ENCODE results near the gene SLC22A25.
"Not testable (repeated sequence)": the region's sequence is repeated elsewhere in the genome, so short reads cannot be mapped to it uniquely, and the experiment has no call there.

Gene SLC22A25

DNA sequence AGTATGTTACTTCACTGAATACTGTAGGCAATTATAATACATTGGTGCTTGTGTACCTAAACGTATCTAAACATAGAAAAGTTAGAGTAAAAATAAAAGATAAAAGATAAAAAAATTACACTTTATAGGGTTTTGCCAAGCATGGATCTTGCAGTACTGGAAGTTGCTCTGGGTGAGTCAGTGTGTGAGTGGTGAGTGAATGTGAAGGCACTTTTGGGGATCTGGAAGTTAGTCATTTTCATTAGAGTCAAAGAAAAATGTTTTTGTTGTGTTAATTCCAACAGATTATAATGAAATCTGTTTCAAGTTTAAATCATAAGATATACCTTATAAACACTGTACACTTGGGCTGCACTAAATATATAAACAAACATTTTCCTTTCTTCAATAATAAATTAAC lies 3.3 kb downstream of the SLC22A25 start:
- Histone ChIP-seq H3K4me3 (ENCODE audit: low read length) (no peak overlapping the region), H4K5ac (ENCODE audit: low read length) (no peak overlapping the region), H3K27me3 (ENCODE audit: insufficient read depth, low read length, poor library complexity) (no peaks in the 10 kb centered on the region), H3K56ac (ENCODE audit: low read length) (no peak overlapping the region), H3K27ac (ENCODE audit: low read depth, low read length) (no peak overlapping the region), H2BK15ac (replicated peaks; ENCODE audit: low read depth) (no peak overlapping the region), H3K79me2 (ENCODE audit: control insufficient read depth, insufficient read depth, low read length) (no peaks in the 10 kb centered on the region), H2BK120ac (ENCODE audit: low read depth, low read length) (no peak overlapping the region), H2BK5ac (ENCODE audit: low read length) (no peak overlapping the region), H3K9ac (ENCODE audit: low read length) (no peak overlapping the region), H2AK5ac (ENCODE audit: low read length) (no peak overlapping the region), H3K18ac (ENCODE audit: low read length) (no peak overlapping the region), H3K23ac (ENCODE audit: low read length) (no peak overlapping the region), H4K8ac (ENCODE audit: low read depth, low read length) (no peak overlapping the region), H3K4ac (ENCODE audit: low read depth, low read length) (no peak overlapping the region), H3K4me2 (ENCODE audit: low read length) (no peak overlapping the region), H3K36me3 (ENCODE audit: control insufficient read depth, insufficient read depth, low read length) (no peaks in the 10 kb centered on the region), H3K4me1 (ENCODE audit: control insufficient read depth, low read depth, low read length) (no peaks in the 10 kb centered on the region), H3K79me1 (ENCODE audit: low read length) (no peaks in the 10 kb centered on the region)
- no peak for DNase-seq
- no CpG with 5 or more reads among the region's 1 CpG for WGBS (ENCODE audit: extremely low coverage, insufficient coverage, low lambda C conversion rate)

DNA sequence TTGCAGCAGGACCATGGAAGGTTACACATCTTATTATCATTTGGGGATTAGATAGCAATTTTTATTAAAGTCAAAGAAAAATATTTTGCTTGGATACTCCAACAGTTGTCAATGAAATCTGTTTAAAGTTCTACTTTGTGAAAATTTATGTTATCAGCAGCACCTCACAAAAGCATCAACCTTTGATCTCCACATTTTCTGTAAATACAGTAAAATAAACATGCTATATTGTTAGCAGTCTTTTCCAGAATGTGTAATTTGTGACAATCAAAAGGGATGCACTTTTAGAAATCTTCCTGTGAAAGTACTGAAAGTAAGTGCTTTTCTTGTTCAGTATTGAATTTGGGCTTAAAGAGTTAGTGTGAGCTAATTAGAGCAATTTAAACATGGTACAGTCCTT lies 4.1 kb downstream of the SLC22A25 start:
- DNase-seq: no peak
- Histone ChIP-seq H2AK5ac (ENCODE audit: low read length) (no peak overlapping the region), H3K4ac (ENCODE audit: low read depth, low read length) (no peak overlapping the region), H3K18ac (ENCODE audit: low read length) (no peak overlapping the region), H2BK120ac (ENCODE audit: low read depth, low read length) (no peak overlapping the region), H2BK15ac (replicated peaks; ENCODE audit: low read depth) (no peak overlapping the region), H3K56ac (ENCODE audit: low read length) (no peak overlapping the region), H3K36me3 (ENCODE audit: control insufficient read depth, insufficient read depth, low read length) (no peaks in the 10 kb centered on the region), H3K4me1 (ENCODE audit: control insufficient read depth, low read depth, low read length) (no peaks in the 10 kb centered on the region), H2BK5ac (ENCODE audit: low read length) (no peak overlapping the region), H3K9ac (ENCODE audit: low read length) (no peak overlapping the region), H4K8ac (ENCODE audit: low read depth, low read length) (no peak overlapping the region), H4K5ac (ENCODE audit: low read length) (no peak overlapping the region), H3K23ac (ENCODE audit: low read length) (no peak overlapping the region), H3K27ac (ENCODE audit: low read depth, low read length) (no peak overlapping the region), H3K27me3 (ENCODE audit: insufficient read depth, low read length, poor library complexity) (no peaks in the 10 kb centered on the region), H3K4me2 (ENCODE audit: low read length) (no peak overlapping the region), H3K79me2 (ENCODE audit: control insufficient read depth, insufficient read depth, low read length) (no peaks in the 10 kb centered on the region), H3K79me1 (ENCODE audit: low read length) (no peaks in the 10 kb centered on the region), H3K4me3 (ENCODE audit: low read length) (no peak overlapping the region)

DNA sequence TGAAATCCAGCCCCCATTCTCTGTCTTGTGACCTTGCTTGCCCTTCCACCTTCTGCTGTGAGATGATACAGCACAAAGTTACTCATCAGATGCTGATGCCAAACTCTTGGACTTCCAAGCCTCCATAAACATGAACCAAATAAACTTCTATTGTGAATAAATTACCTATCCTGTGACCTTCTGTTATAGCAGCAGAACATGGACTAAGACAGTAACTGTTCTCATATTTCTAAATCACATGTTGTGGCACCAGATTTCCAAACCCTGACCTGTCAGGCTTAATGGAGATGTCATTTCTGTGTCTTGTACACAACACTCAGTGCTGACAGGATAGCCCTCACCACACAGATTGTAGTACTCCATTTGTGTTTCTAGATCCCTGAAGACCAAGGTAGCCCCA lies 6.0 kb downstream of the SLC22A25 start:
- H2BK15ac ChIP-seq (replicated peaks; ENCODE audit: low read depth): no peak overlapping the region
- H2BK5ac ChIP-seq (ENCODE audit: low read length): no peak overlapping the region
- H2BK120ac ChIP-seq (ENCODE audit: low read depth, low read length): no peak overlapping the region
- H3K23ac ChIP-seq (ENCODE audit: low read length): no peak overlapping the region
- H2AK5ac ChIP-seq (ENCODE audit: low read length): no peak overlapping the region
- no peak overlapping the region for H3K27ac ChIP-seq (ENCODE audit: low read depth, low read length)
- H3K4me1 ChIP-seq (ENCODE audit: control insufficient read depth, low read depth, low read length): no peaks in the 10 kb centered on the region
- no peak for DNase-seq
- H3K36me3 ChIP-seq (ENCODE audit: control insufficient read depth, insufficient read depth, low read length): no peaks in the 10 kb centered on the region
- no peak overlapping the region for H4K5ac ChIP-seq (ENCODE audit: low read length)
- H3K79me1 ChIP-seq (ENCODE audit: low read length): no peaks in the 10 kb centered on the region
- H3K18ac ChIP-seq (ENCODE audit: low read length): no peak overlapping the region
- no peak overlapping the region for H4K8ac ChIP-seq (ENCODE audit: low read depth, low read length)
- H3K9ac ChIP-seq (ENCODE audit: low read length): no peak overlapping the region
- no peaks in the 10 kb centered on the region for H3K27me3 ChIP-seq (ENCODE audit: insufficient read depth, low read length, poor library complexity)
- H3K4ac ChIP-seq (ENCODE audit: low read depth, low read length): no peak overlapping the region
- no peak overlapping the region for H3K4me3 ChIP-seq (ENCODE audit: low read length)
- H3K4me2 ChIP-seq (ENCODE audit: low read length): no peak overlapping the region
- H3K79me2 ChIP-seq (ENCODE audit: control insufficient read depth, insufficient read depth, low read length): no peaks in the 10 kb centered on the region
- H3K56ac ChIP-seq (ENCODE audit: low read length): no peak overlapping the region

DNA sequence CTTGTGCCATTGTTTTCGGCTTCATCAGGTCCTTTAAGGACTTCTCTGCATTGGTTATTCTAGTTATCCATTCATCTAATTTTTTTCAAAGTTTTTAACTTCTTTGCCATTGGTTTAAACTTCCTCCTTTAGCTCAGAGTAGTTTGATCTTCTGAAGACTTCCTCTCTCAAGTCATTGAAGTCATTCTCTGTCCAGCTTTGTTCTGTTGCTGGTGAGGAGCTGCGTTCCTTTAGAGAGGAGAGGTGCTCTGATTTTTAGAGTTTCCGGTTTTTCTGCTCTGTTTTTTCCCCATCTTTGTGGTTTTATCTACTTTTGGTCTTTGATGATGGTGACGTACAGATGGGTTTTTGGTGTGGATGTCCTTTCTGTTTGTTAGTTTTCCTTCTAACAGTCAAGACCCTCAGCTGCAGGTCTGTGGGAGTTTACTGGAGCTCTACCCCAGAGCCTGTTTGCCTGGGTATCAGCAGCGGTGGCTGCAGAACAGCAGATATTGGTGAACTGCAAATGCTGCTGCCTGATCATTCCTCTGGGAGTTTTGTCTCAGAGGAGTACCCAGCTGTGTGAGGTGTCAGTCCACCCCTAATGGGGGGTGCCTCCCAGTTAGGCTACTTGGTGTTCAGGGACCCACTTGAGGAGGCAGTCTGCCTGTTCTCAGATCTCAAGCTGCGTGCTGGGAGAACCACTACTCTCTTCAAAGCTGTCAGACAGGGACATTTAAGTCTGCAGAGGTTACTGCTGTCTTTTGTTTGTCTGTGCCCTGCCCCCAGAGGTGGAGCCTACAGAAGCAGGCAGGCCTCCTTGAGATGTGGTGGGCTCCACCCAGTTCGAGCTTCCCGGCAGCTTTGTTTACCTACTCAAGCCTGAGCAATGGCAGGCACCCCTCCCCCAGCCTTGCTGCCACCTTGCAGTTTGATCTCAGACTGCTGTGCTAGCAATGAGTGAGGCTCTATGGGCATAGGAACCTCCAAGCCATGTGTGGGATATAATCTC lies 7.6 kb downstream of the SLC22A25 start:
- not testable (repeated sequence) for H2BK15ac ChIP-seq (replicated peaks; ENCODE audit: low read depth); H3K36me3 ChIP-seq (ENCODE audit: control insufficient read depth, insufficient read depth, low read length); H3K79me1 ChIP-seq (ENCODE audit: low read length); H2AK5ac ChIP-seq (ENCODE audit: low read length); H4K8ac ChIP-seq (ENCODE audit: low read depth, low read length); H3K4me1 ChIP-seq (ENCODE audit: control insufficient read depth, low read depth, low read length); H2BK5ac ChIP-seq (ENCODE audit: low read length); H3K9ac ChIP-seq (ENCODE audit: low read length); H3K4me2 ChIP-seq (ENCODE audit: low read length); H3K79me2 ChIP-seq (ENCODE audit: control insufficient read depth, insufficient read depth, low read length); DNase-seq; H3K4me3 ChIP-seq (ENCODE audit: low read length); H2BK120ac ChIP-seq (ENCODE audit: low read depth, low read length); H4K5ac ChIP-seq (ENCODE audit: low read length); H3K4ac ChIP-seq (ENCODE audit: low read depth, low read length); H3K56ac ChIP-seq (ENCODE audit: low read length); H3K18ac ChIP-seq (ENCODE audit: low read length); H3K27me3 ChIP-seq (ENCODE audit: insufficient read depth, low read length, poor library complexity); H3K23ac ChIP-seq (ENCODE audit: low read length); H3K27ac ChIP-seq (ENCODE audit: low read depth, low read length)
- no CpG with 5 or more reads among the region's 8 CpGs for WGBS (ENCODE audit: extremely low coverage, insufficient coverage, low lambda C conversion rate)

DNA sequence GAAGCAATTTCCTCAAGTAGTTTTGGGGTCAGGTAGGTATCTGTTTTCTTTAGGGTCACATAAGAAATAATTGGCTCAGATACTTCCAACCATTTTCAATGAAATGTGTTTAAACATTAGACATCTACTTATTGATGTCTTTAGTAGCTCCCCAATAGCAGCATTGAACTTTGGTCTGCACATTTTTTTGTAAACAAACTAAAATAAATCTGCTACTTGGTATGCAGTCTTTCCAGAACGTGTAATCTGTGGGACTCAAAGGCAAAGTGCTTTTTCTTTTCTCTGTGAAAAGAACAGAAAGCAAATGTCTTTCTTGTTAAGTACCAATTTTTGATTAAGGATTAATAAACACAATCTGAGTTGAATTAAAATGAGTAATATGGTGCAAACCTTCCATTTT lies 13.6 kb downstream of the SLC22A25 start:
- no peak overlapping the region for H4K8ac ChIP-seq (ENCODE audit: low read depth, low read length)
- H3K56ac ChIP-seq (ENCODE audit: low read length): no peak overlapping the region
- no peaks in the 10 kb centered on the region for H3K4me1 ChIP-seq (ENCODE audit: control insufficient read depth, low read depth, low read length)
- H3K27ac ChIP-seq (ENCODE audit: low read depth, low read length): no peak overlapping the region
- no peaks in the 10 kb centered on the region for H3K79me1 ChIP-seq (ENCODE audit: low read length)
- no peaks in the 10 kb centered on the region for H3K27me3 ChIP-seq (ENCODE audit: insufficient read depth, low read length, poor library complexity)
- no CpG with 5 or more reads among the region's 1 CpG for WGBS (ENCODE audit: extremely low coverage, insufficient coverage, low lambda C conversion rate)
- H2BK15ac ChIP-seq (replicated peaks; ENCODE audit: low read depth): no peak overlapping the region
- H3K23ac ChIP-seq (ENCODE audit: low read length): no peak overlapping the region
- no peak overlapping the region for H2BK5ac ChIP-seq (ENCODE audit: low read length)
- no peak for DNase-seq
- no peak overlapping the region for H3K9ac ChIP-seq (ENCODE audit: low read length)
- H3K4me3 ChIP-seq (ENCODE audit: low read length): no peak overlapping the region
- H2AK5ac ChIP-seq (ENCODE audit: low read length): no peak overlapping the region
- no peak overlapping the region for H3K18ac ChIP-seq (ENCODE audit: low read length)
- H3K79me2 ChIP-seq (ENCODE audit: control insufficient read depth, insufficient read depth, low read length): no peaks in the 10 kb centered on the region
- H3K4me2 ChIP-seq (ENCODE audit: low read length): no peak overlapping the region
- no peak overlapping the region for H3K4ac ChIP-seq (ENCODE audit: low read depth, low read length)
- no peaks in the 10 kb centered on the region for H3K36me3 ChIP-seq (ENCODE audit: control insufficient read depth, insufficient read depth, low read length)
- no peak overlapping the region for H2BK120ac ChIP-seq (ENCODE audit: low read depth, low read length)
- no peak overlapping the region for H4K5ac ChIP-seq (ENCODE audit: low read length)

Data from mesendoderm (in vitro differentiated cells).